Fibroblast of pulmonary artery (primary cell): ENCODE results near the gene DUSP7.

Experiments used
- DNase-seq: peaks from one replicate; pipeline ENCODE4 v3.0.0-alpha.2; 2010; ENCODE audit warnings: low read depth
- H3K4me3 ChIP-seq: replicated peaks from 2 replicates; pipeline ENCODE4 v1.5.1; 2011; ENCODE audit warnings: low read depth, mild to moderate bottlenecking, control low read depth, low read length, moderate library complexity
- TF ChIP-seq, protein P1 (sequence below): IDR thresholded peaks from 2 replicates; pipeline ENCODE4 v1.5.1; 2011; ENCODE audit warnings: mild to moderate bottlenecking, control low read depth, low read length, inconsistent platforms; ENCODE audit errors: missing control alignments

DUSP7 gene

DNA sequence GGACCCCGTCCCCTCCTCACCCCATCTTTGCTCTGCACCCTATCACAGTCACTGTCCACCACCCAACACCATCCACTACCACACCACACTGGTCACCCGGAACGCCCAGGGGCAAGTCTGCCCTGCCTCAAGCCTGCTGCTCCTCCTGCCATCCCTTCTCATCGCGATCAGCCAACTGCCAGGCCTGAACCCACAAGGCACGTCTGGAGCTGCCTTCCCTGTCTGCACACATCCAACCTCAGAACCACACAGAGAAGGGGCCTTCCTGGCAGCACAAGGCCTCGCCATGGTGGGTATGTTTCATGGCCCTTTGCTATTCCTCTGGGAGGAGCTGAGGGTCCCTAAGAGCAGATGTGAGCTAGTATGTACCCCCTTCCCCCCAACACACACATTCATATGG, 3.4 kb upstream of the DUSP7 start:
- no peak overlapping the region for H3K4me3 ChIP-seq
- TF ChIP-seq, protein P1, sequence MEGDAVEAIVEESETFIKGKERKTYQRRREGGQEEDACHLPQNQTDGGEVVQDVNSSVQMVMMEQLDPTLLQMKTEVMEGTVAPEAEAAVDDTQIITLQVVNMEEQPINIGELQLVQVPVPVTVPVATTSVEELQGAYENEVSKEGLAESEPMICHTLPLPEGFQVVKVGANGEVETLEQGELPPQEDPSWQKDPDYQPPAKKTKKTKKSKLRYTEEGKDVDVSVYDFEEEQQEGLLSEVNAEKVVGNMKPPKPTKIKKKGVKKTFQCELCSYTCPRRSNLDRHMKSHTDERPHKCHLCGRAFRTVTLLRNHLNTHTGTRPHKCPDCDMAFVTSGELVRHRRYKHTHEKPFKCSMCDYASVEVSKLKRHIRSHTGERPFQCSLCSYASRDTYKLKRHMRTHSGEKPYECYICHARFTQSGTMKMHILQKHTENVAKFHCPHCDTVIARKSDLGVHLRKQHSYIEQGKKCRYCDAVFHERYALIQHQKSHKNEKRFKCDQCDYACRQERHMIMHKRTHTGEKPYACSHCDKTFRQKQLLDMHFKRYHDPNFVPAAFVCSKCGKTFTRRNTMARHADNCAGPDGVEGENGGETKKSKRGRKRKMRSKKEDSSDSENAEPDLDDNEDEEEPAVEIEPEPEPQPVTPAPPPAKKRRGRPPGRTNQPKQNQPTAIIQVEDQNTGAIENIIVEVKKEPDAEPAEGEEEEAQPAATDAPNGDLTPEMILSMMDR = no peak
- no peak for DNase-seq

DNA sequence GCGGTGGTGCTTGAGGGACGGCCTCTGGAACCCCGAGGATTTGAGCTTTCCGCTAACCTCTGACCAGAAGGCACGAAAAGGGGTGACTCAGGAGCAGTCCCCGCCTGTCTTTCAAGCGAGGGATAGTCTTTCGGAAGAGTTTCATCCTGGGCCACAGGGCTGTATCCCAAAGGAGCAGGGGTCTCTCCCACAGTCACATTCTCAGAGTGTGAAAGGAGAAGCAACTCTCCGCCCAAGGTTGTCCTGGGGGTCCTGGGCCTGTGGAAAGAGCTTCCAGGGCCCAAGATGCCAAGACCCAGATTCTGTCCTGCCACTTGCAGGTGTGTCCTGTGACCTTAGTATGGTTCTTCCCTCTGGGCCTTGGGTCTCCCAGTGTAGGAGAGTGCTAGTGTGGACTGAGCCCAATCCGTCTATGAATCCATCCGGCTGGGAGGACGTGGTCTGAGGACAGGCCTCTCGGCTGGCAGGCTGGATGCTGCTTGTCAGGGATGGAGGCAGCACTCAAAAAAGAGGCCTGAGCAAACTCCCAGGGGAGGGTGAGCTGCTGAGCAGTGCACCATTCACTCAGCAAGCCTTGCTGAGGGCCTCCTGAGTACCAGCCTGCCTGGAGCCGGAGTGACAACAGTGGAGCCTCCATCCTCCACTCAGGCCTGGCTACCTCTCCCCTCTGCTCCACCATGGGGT, 1.6 kb upstream of the DUSP7 start:
- no peak for DNase-seq
- peak overlapping the region; percentile 55 for H3K4me3 ChIP-seq
- TF ChIP-seq, protein P1 = no peak

DNA sequence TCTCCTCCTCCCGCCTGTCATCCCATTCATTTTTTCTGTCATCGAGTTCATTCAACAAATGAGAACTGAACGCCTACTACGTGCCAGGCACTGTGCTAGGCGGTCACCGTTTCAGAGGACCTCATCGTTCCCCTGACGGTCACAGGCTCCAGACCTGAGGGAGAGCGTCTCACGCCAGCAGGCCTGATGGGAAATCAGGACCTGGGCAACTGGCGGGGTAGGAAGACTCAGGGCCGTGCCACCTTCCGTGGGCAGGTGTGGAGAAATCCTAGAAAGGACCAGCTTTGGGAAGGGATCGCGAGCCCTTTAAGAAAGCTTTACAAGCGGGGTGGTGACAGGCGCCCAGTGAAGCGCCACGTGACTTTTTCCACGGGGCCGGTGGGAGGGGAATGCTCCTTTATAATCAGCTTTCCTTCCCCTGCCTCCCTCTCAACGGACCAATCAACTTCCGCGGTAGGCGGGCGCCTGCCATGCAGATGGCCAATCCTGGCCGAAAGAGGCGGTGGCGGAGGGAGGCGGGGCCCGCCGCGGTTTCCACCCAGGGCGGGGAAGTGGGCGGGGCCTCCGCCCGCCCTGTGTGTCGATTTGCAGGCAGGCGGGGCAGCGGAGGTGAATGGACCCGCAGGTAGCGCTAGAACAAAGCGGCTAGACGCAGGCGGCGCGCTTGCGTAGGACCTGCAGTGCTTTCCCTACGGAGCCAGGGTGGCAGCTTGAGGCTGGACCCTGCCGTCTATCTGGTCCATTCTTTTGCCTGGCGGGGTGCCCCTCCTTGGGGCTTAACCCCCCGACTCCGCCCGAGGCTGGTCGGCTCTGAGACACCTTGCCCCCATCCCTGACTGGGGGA, 819 bp upstream of the DUSP7 start:
- peak overlapping the region; percentile 63 for H3K4me3 ChIP-seq
- DNase-seq = peak; percentile 99
- TF ChIP-seq, protein P1 = no peak

DNA sequence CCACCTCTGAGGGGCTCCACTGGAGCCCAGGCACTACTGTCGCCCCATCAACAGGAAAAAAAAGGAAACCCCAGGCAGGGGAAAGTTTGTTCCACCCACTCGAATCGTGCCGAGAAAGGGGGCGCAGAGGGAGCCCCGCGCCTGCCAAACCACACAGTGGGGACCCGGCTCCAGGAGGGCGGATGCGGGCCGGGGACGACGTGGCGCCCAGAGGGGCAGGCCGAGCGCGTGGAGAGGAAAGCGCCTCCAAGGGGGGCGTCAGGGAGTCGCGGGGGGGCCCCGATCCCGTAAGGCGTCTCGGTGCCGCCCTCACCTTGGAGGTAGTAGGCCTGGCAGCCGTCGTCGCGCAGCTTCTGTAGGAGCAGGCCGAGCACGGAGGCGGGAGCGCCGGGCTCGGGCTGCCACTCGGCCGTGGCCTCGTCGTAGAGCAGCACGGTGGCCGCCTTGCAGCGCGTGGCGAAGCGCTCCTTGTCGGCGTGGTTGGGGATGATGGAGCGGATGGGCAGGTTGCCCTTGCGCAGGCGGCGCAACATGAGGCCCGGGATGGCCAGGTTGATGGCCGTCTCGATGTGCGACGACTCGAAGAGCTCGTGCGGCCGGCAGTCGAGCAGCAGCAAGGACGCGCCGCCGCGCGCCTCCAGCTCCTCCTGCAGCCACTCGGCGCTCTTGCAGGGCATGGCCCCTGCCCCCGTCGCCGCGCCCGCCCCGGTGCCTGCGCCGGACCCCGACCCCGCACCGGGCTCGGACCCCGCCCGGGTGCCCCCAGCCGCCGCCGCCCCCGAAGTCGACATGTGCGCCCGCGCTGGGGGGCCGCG, 627 bp downstream of the DUSP7 start:
- peak overlapping the region; percentile 83 for H3K4me3 ChIP-seq
- peak; percentile 62 for DNase-seq
- TF ChIP-seq, protein P1 = peak; percentile 9

GRCh38 chr3:52054661-52055511, 1.5 kb downstream of the DUSP7 start:
- no peak for DNase-seq
- TF ChIP-seq, protein P1 = peak; percentile 27
- H3K4me3 ChIP-seq = peak overlapping the region; percentile 83
